ENCODE measurements around the gene KCTD12. TPM values are rescaled to one million over a fixed set of nuclear protein-coding genes. Genes with fewer than 3 reads are reported as not detected.

Gene KCTD12
- total RNA-seq, 1 experiment from 2014 or later = 1.9 TPM

DNA sequence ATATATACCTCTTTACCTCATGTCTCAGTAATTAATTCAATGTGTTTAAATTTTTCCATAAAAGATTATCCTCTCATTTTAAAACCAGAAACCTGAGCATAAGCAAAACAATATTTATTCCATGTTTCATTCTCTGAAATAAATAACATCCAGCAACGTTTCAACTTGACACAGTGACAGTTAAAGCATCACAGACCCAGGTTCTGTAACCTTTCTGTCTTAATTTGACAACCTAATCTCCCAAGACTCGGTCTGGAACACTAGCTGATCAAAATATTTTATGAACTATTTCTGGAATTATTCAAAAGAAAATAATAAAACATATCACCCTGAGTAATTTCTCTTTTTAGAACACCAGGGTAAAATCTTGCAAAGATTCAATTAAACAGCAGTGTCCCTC, 40.3 kb downstream of the KCTD12 start:
- H2AFZ ChIP-seq (ENCODE audit: low read depth, low read length, poor library complexity, severe bottlenecking) = no peak overlapping the region
- no peaks in the 10 kb centered on the region for H3K36me3 ChIP-seq (ENCODE audit: control insufficient read depth in 1 of 2, insufficient read depth in 2 of 2, low read length in 2 of 2)
- H3K9me3 ChIP-seq (ENCODE audit: control insufficient read depth in 1 of 2, insufficient read depth in 1 of 2, low read depth in 1 of 2, low read length in 2 of 2) = no peaks in the 10 kb centered on the region
- H3K4me3 ChIP-seq (replicated peaks in 1 of 2; ENCODE audit: low read depth in 1 of 2, low read length in 2 of 2) = no peak overlapping the region
- H3K9ac ChIP-seq (ENCODE audit: low read length) = no peak overlapping the region
- ATAC-seq (no peak), DNase-seq (ENCODE audit: low read depth, low spot score) (no peak)
- no peaks in the 10 kb centered on the region for H3K9me2 ChIP-seq (ENCODE audit: insufficient read depth)
- ChIA-PET POLR2A (no interaction called here), RAD21 (ENCODE audit: low non-redundant PET in 1 of 2, low total read pairs in 2 of 2, uncharacterized antibody in 2 of 2, unreplicated experiment in 2 of 2) (no interaction called here), CTCF (no interaction called here)
- no peaks in the 10 kb centered on the region for H4K20me1 ChIP-seq (ENCODE audit: insufficient read depth)
- no peak overlapping the region for H3K27ac ChIP-seq (ENCODE audit: low read depth, low read length)
- TF ChIP-seq SRF (IDR thresholded peaks at IDR 0.05; ENCODE audit: low read depth) = no peak
- TF ChIP-seq, protein P1, sequence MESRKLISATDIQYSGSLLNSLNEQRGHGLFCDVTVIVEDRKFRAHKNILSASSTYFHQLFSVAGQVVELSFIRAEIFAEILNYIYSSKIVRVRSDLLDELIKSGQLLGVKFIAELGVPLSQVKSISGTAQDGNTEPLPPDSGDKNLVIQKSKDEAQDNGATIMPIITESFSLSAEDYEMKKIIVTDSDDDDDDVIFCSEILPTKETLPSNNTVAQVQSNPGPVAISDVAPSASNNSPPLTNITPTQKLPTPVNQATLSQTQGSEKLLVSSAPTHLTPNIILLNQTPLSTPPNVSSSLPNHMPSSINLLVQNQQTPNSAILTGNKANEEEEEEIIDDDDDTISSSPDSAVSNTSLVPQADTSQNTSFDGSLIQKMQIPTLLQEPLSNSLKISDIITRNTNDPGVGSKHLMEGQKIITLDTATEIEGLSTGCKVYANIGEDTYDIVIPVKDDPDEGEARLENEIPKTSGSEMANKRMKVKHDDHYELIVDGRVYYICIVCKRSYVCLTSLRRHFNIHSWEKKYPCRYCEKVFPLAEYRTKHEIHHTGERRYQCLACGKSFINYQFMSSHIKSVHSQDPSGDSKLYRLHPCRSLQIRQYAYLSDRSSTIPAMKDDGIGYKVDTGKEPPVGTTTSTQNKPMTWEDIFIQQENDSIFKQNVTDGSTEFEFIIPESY (IDR thresholded peaks at IDR 0.05; ENCODE audit: extremely low read depth, insufficient replicate concordance, low read length) = no peak
- TF ChIP-seq, protein P2, sequence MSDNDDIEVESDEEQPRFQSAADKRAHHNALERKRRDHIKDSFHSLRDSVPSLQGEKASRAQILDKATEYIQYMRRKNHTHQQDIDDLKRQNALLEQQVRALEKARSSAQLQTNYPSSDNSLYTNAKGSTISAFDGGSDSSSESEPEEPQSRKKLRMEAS (IDR thresholded peaks at IDR 0.05) = no peak
- no peak for TF ChIP-seq SIN3A (IDR thresholded peaks at IDR 0.05; ENCODE audit: low read depth)
- no peak for TF ChIP-seq CEBPB (IDR thresholded peaks at IDR 0.05; ENCODE audit: low read depth)
- TF ChIP-seq JUND (IDR thresholded peaks at IDR 0.05) = no peak
- no peak for TF ChIP-seq TCF7L2 (IDR thresholded peaks at IDR 0.05; ENCODE audit: borderline replicate concordance, extremely low read depth, insufficient read depth, insufficient read length)
- no peak for TF ChIP-seq YY1 (IDR thresholded peaks at IDR 0.05; ENCODE audit: extremely low read depth, insufficient replicate concordance, low read depth, low read length)
- TF ChIP-seq, protein P3, sequence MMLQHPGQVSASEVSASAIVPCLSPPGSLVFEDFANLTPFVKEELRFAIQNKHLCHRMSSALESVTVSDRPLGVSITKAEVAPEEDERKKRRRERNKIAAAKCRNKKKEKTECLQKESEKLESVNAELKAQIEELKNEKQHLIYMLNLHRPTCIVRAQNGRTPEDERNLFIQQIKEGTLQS (IDR thresholded peaks at IDR 0.05) = no peak
- no peak for TF ChIP-seq EZH2 (IDR thresholded peaks at IDR 0.05)
- no peak for TF ChIP-seq RAD21 (IDR thresholded peaks at IDR 0.05; ENCODE audit: low read depth)
- TF ChIP-seq ZFX (IDR thresholded peaks at IDR 0.05) = no peak
- no peak for TF ChIP-seq POLR2A (IDR thresholded peaks at IDR 0.05; ENCODE audit: borderline replicate concordance, extremely low read depth, insufficient read depth, insufficient read length)
- TF ChIP-seq EGR1 (IDR thresholded peaks at IDR 0.05; ENCODE audit: low read depth) = no peak
- no peak for TF ChIP-seq SP1 (IDR thresholded peaks at IDR 0.05; ENCODE audit: low read depth)
- no peak for TF ChIP-seq ELF1 (IDR thresholded peaks at IDR 0.05; ENCODE audit: borderline replicate concordance, low read depth)
- no peak for TF ChIP-seq FOSL1 (IDR thresholded peaks at IDR 0.05; ENCODE audit: low read depth)
- no peak for TF ChIP-seq EZH2phosphoT487 (IDR thresholded peaks at IDR 0.05; ENCODE audit: borderline replicate concordance)
- H3K4me2 ChIP-seq (ENCODE audit: low read length) = no peak overlapping the region
- intact Hi-C loops (cut with micrococcal nuclease) = no loop called here
- H3K4me1 ChIP-seq (ENCODE audit: control insufficient read depth in 1 of 2, insufficient read depth in 2 of 2, low read length in 2 of 2) = no peaks in the 10 kb centered on the region
- no TSS peak for BruUV-seq (replicated peaks)
- no peaks in the 10 kb centered on the region; the same call in 1 of the 2 replicates for H3K27me3 ChIP-seq (ENCODE audit: insufficient read depth, low read length)
- no peaks in the 10 kb centered on the region for H3K79me2 ChIP-seq (ENCODE audit: insufficient read depth, low read length)
